Colonic mucosa (tissue), 4 donors: ENCODE data around the gene DNAH8. TPM values are rescaled to one million over a fixed set of nuclear protein-coding genes. Genes with fewer than 3 reads are reported as not detected.

Source experiments
- DNase-seq: peaks from one replicate; pipeline ENCODE4 v3.0.0-alpha.2; 2020
- H3K27ac ChIP-seq: fragments of 200-600 bp; one replicate; pipeline ENCODE4 v1.8.0; 2021
- H3K27me3 ChIP-seq: fragments of 200-600 bp; one replicate; pipeline ENCODE4 v1.8.0; 2021
- H3K36me3 ChIP-seq: fragments of 200-600 bp; one replicate; pipeline ENCODE4 v1.8.0; 2021
- H3K4me1 ChIP-seq: fragments of 200-600 bp; one replicate; pipeline ENCODE4 v1.8.0; 2021; ENCODE audit warnings: mild to moderate bottlenecking
- H3K4me3 ChIP-seq: fragments of 200-600 bp; one replicate; pipeline ENCODE4 v1.8.0; 2021
- H3K9ac ChIP-seq, 2 donors: one replicate each; pipeline ENCODE4 v1.7.0; 2013; ENCODE audit warnings: control low read depth in 2 of 2, low read depth in 2 of 2, low read length in 2 of 2
- H3K9me3 ChIP-seq: fragments of 200-600 bp; one replicate; pipeline ENCODE4 v1.8.0; 2021
- CTCF ChIP-seq: fragments of 200-600 bp; IDR thresholded peaks from one replicate; pipeline ENCODE4 v1.8.0; 2022; ENCODE audit warnings: antibody characterized with exemption, mild to moderate bottlenecking
- intact Hi-C: fragments of 100-400 bp; cut with DNase I; formaldehyde crosslinking; loops from one replicate; pipeline ENCODE4 v1.14.1; 2022
- total RNA-seq, 2 donors: library from RNA; stranded (reverse); fragmentation: NEBNext Ultra II Directional in 1 of 2; extraction: Animal tissue kit (Norgen Biotek cat#: 25700) in 1 of 2; gene quantifications; one replicate each; pipeline ENCODE4 v1.2.1, GENCODE V29; 2021
- donor health status: healthy.
- donor health status: DM: no; HTN: no; CAD: no.
- donor health status: DM: no; HTN: no; CAD: no.

The DNAH8 gene
- total RNA-seq, 2 donors from 2014 or later: not detected

- TF ChIP-seq CTCF: no peak
- Histone ChIP-seq H3K4me3 (no peak overlapping the region), H3K27ac (no peak overlapping the region), H3K36me3 (no peaks in the 10 kb centered on the region), H3K4me1 (no peaks in the 10 kb centered on the region), H3K27me3 (no peaks in the 10 kb centered on the region), H3K9ac (no peak overlapping the region), H3K9me3 (no peaks in the 10 kb centered on the region)
- intact Hi-C loops: no loop called here
- DNase-seq: no peak
These were observed 30.2 kb upstream of the DNAH8 start for GRCh38 chr6:38684904-38685303.

- no peak overlapping the region for H3K4me3 ChIP-seq
- no peaks in the 10 kb centered on the region for H3K9me3 ChIP-seq
- no peak for DNase-seq
- H3K27ac ChIP-seq: no peak overlapping the region
- no peaks in the 10 kb centered on the region for H3K36me3 ChIP-seq
- no peak for TF ChIP-seq CTCF
- H3K4me1 ChIP-seq: no peaks in the 10 kb centered on the region
- intact Hi-C loops: no loop called here
- H3K9ac ChIP-seq: no peak overlapping the region
- H3K27me3 ChIP-seq: no peaks in the 10 kb centered on the region
These were observed 28.7 kb upstream of the DNAH8 start for GRCh38 chr6:38686270-38687042.

- DNase-seq: no peak
- Histone ChIP-seq H3K9ac (no peak overlapping the region), H3K36me3 (no peaks in the 10 kb centered on the region), H3K27me3 (no peaks in the 10 kb centered on the region), H3K9me3 (no peaks in the 10 kb centered on the region), H3K4me3 (no peak overlapping the region), H3K27ac (no peak overlapping the region), H3K4me1 (no peaks in the 10 kb centered on the region)
- no peak for TF ChIP-seq CTCF
- intact Hi-C loops: no loop called here
These were observed 28.1 kb upstream of the DNAH8 start for GRCh38 chr6:38687043-38687353.

- no peak overlapping the region for H3K27ac ChIP-seq
- H3K9me3 ChIP-seq: no peaks in the 10 kb centered on the region
- H3K36me3 ChIP-seq: no peaks in the 10 kb centered on the region
- intact Hi-C loops: no loop called here
- no peaks in the 10 kb centered on the region for H3K4me1 ChIP-seq
- H3K27me3 ChIP-seq: no peaks in the 10 kb centered on the region
- TF ChIP-seq CTCF: no peak
- H3K9ac ChIP-seq: no peak overlapping the region
- DNase-seq: no peak
- no peak overlapping the region for H3K4me3 ChIP-seq
These were observed 27.6 kb upstream of the DNAH8 start for GRCh38 chr6:38687549-38687948.

- DNase-seq: peak; percentile 26
- Histone ChIP-seq H3K27me3 (no peaks in the 10 kb centered on the region), H3K4me3 (no peak overlapping the region), H3K36me3 (no peaks in the 10 kb centered on the region), H3K27ac (no peak overlapping the region), H3K9me3 (no peaks in the 10 kb centered on the region), H3K9ac (no peak overlapping the region), H3K4me1 (no peaks in the 10 kb centered on the region)
- intact Hi-C loops: no loop called here
- TF ChIP-seq CTCF: no peak
These were observed 26.5 kb upstream of the DNAH8 start for GRCh38 chr6:38688579-38689087.
